BLaER1 treated with 17β-estradiol and CSF1 and Interleukin-3, amounts not matched to agents 10 nM and 100 nM (cell line): ENCODE data around the gene SMCO3.

Experiments
- H3K27ac ChIP-seq, 11 experiments: shearing (Covaris generic); formaldehyde crosslinking; 2 replicates each; pipeline ENCODE4 v1.8.1; 2022
- H3K27me3 ChIP-seq, 11 experiments: shearing (Covaris generic); formaldehyde crosslinking; 2 replicates each; pipeline ENCODE4 v1.8.1; 2022
- H3K36me3 ChIP-seq, 11 experiments: shearing (Covaris generic); formaldehyde crosslinking; 2 replicates each; pipeline ENCODE4 v1.8.1; 2022
- H3K4me1 ChIP-seq, 10 experiments: shearing (Covaris generic); formaldehyde crosslinking; 2 replicates each; pipeline ENCODE4 v1.8.1; 2022
- H3K4me2 ChIP-seq, 11 experiments: shearing (Covaris generic); formaldehyde crosslinking; 2 replicates each; pipeline ENCODE4 v1.8.1; 2022
- H3K4me3 ChIP-seq, 10 experiments: shearing (Covaris generic); formaldehyde crosslinking; 2 replicates each; pipeline ENCODE4 v1.8.1; 2022
- H3K9ac ChIP-seq, 11 experiments: shearing (Covaris generic); formaldehyde crosslinking; 2 replicates each; pipeline ENCODE4 v1.8.1; 2022
- H3K9me3 ChIP-seq, 11 experiments: shearing (Covaris generic); formaldehyde crosslinking; replicated peaks in 1 of 11; 2 replicates each; pipeline ENCODE4 v1.8.1; 2022
- H4K20me1 ChIP-seq, 11 experiments: shearing (Covaris generic); formaldehyde crosslinking; 2 replicates each; pipeline ENCODE4 v1.8.1; 2022
- Cebpa-rat ChIP-seq, 11 experiments: shearing (Covaris generic); IDR thresholded peaks; 2 replicates each; pipeline ENCODE4 v1.8.1; 2022

Gene SMCO3

DNA sequence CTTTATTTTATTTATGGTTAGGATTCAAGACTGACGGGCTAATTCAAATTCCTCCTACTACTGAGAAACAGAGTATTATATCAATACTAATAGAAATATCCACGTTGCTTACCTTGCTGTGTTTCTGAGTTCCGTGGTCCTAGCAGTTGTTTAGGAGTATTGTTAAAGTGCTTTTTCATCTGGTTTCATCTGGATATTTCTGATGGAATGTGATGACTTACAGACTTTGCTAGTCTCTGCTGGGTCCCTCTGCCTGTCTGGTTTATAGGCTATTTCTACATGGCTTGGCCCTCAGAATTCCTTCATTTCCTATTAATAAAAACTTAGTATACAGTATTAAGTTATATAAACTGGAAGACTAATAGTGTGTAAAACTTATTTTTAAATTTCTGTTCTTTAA, at the start of gene SMCO3:
Gene SMCO3, minus strand, starts transcription at position 169 of the 400 bp plus-strand sequence. CDS start 7,502 bp downstream, outside the sequence.
- Histone ChIP-seq H3K9ac (no peak within 1 kb of the TSS), H3K4me3 (no peak within 1 kb of the TSS), H3K27me3 (no peaks in the 10 kb centered on the region), H3K27ac (no peak within 1 kb of the TSS), H3K4me2 (no peak within 1 kb of the TSS), H4K20me1 (no peaks in the 10 kb centered on the region), H3K4me1 (peaks cover 0 to 6% (median 0%) of the 10 kb centered on the region in 10 experiments; a peak in 3 of 20 replicates), H3K9me3 (peaks cover 0 to 7% (median 0%) of the 10 kb centered on the region in 11 experiments; a peak in 1 of 22 replicates), H3K36me3 (no peaks in the 10 kb centered on the region)
- TF ChIP-seq Cebpa-rat (IDR thresholded peaks at IDR 0.05), result no peak

DNA sequence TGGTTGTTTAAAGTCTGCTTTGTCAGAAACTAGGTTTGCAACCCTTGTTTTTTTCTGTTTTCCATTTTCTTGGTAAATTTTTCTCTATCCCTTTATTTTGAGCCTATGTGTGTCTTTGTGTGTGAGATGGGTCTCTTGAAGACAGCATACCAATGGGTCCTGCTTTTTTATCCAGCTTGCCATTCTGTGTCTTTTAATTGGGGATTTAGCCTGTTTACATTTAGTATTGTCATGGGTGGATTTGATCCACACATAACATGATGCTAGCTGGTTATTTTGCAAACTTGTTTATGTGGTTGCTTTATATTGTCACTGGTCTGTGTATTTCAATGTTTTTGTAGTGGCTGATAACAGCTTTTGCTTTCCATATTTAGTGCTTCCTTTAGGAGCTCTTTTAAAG, 46.5 kb upstream of the SMCO3 start:
- peaks cover 0 to 18% (median 0%) of the 10 kb centered on the region in 10 experiments; a peak in 4 of 20 replicates for H3K4me1 ChIP-seq
- no peak for TF ChIP-seq Cebpa-rat (IDR thresholded peaks at IDR 0.05)
- H3K27me3 ChIP-seq, result no peaks in the 10 kb centered on the region
- H3K4me3 ChIP-seq, result no peak overlapping the region
- H3K27ac ChIP-seq, result no peak overlapping the region
- H3K9me3 ChIP-seq, result peaks cover 26 to 50% (median 39%) of the 10 kb centered on the region in 11 experiments
- H3K36me3 ChIP-seq, result no peaks in the 10 kb centered on the region
- H4K20me1 ChIP-seq, result no peaks in the 10 kb centered on the region
- no peak overlapping the region for H3K9ac ChIP-seq
- H3K4me2 ChIP-seq, result no peak overlapping the region

DNA sequence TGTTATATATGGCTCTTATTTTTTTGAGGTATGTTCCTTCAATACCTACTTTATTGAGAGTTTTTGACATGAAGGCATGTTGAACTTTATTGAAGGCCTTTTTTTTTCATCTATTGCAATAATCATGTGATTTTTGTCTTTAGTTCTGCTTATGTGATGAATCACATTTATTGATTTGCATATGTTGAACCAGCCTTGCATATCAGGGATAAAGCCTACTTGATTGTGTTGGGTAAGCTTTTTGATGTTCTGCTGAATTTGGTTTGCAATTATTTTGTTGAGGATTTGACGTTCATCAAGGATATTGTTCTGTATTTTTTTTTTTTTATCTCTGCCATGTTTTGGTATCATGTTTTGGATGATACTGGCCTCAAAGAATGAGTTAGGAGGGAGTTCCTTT, 44.5 kb upstream of the SMCO3 start:
- Histone ChIP-seq H3K27ac (0 out of 22 replicates have a peak overlapping the region, but pooled peaks of 1 of the 11 experiments have one; percentile 24), H4K20me1 (no peaks in the 10 kb centered on the region), H3K4me2 (0 out of 22 replicates have a peak overlapping the region, but pooled peaks of 1 of the 11 experiments have one; percentile 15), H3K9ac (no peak overlapping the region), H3K36me3 (no peaks in the 10 kb centered on the region), H3K4me1 (peaks cover 0 to 18% (median 0%) of the 10 kb centered on the region in 10 experiments; a peak in 4 of 20 replicates), H3K4me3 (no peak overlapping the region), H3K27me3 (no peaks in the 10 kb centered on the region), H3K9me3 (peaks cover 26 to 50% (median 39%) of the 10 kb centered on the region in 11 experiments)
- no peak for TF ChIP-seq Cebpa-rat (IDR thresholded peaks at IDR 0.05)

DNA sequence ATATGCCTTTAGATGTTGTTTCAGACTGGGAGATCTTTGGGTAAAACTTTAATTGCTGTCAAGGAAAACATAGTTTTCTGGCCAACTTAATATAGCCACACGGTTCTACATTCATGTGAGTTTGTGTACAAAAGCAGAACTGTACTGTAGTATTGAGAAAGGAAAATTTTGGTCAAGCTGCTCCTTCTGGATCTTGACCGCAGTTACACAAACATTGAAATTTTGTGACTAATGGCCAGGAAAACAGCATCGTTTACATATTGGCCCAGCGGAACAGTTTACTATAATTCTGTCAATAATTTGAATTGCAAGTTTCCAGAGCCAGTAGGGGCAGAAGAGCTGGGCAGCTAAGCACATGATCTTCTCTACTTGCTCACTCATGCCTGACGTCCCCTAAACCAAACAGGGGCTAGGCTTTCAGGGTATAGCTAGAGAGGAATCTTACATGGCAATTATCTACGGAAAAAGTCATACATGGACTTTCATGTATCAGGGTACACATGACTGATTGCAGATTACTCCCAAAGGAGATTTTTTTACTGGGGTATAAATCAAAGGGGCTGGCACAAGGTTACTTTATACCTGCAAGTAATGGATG, 40.7 kb upstream of the SMCO3 start:
- no peaks in the 10 kb centered on the region for H4K20me1 ChIP-seq
- no peaks in the 10 kb centered on the region for H3K27me3 ChIP-seq
- peaks cover 0 to 18% (median 0%) of the 10 kb centered on the region in 10 experiments; a peak in 4 of 20 replicates for H3K4me1 ChIP-seq
- H3K36me3 ChIP-seq, result no peaks in the 10 kb centered on the region
- H3K9ac ChIP-seq, result no peak overlapping the region
- peaks cover 3 to 19% (median 12%) of the 10 kb centered on the region in 11 experiments; a peak in 21 of 22 replicates for H3K9me3 ChIP-seq
- no peak for TF ChIP-seq Cebpa-rat (IDR thresholded peaks at IDR 0.05)
- H3K4me2 ChIP-seq, result no peak overlapping the region; a peak in 1 of 22 replicates
- H3K4me3 ChIP-seq, result no peak overlapping the region
- no peak overlapping the region for H3K27ac ChIP-seq

DNA sequence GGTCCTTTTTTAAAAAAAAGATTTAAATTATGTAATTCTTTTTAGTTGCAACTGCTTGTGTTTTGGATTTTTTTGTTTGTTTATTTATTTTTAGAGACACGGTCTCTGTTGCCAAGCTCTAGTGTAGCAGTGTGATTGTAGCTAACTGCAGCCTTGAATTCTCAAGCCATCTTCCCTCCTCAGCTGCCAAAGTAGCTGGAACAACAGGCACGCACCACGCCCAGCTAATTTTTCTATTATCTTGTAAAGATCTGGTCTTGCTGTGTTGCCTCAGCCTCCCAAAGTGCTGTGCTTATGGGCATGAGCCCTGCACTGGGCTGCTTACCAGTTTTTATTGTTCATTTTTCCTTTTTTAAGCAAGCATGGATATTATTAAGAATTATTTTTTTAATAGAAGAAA, 40.0 kb upstream of the SMCO3 start:
- no peak overlapping the region for H3K27ac ChIP-seq
- H3K36me3 ChIP-seq, result no peaks in the 10 kb centered on the region
- no peak overlapping the region for H3K4me2 ChIP-seq
- no peaks in the 10 kb centered on the region for H3K27me3 ChIP-seq
- peaks cover 0 to 15% (median 0%) of the 10 kb centered on the region in 10 experiments; a peak in 4 of 20 replicates for H3K4me1 ChIP-seq
- no peaks in the 10 kb centered on the region for H4K20me1 ChIP-seq
- no peak overlapping the region for H3K4me3 ChIP-seq
- no peak for TF ChIP-seq Cebpa-rat (IDR thresholded peaks at IDR 0.05)
- peaks cover 0 to 14% (median 7%) of the 10 kb centered on the region in 11 experiments; a peak in 12 of 22 replicates for H3K9me3 ChIP-seq
- H3K9ac ChIP-seq, result no peak overlapping the region

DNA sequence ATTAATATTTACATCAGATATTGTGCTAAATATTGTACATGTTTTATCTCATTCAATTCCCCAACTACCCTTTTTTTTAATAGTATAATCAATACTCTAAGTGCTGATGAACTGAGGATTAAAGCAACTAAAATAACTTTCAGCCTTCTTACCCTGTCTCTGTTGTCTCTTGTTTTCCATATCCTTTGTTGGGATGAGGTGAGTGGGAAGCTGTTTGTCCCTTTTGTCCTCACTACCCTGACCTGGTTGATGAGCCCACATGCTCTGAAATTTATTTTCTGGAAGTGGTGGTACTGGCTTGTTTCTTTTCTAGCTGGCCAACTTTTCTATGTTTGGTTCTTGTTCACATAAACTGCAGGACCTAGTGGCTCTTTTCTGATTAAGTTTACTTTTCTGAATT, 38.9 kb upstream of the SMCO3 start:
- H3K4me2 ChIP-seq, result no peak overlapping the region
- H3K27ac ChIP-seq, result no peak overlapping the region
- no peak overlapping the region for H3K9ac ChIP-seq
- TF ChIP-seq Cebpa-rat (IDR thresholded peaks at IDR 0.05), result no peak
- H4K20me1 ChIP-seq, result no peaks in the 10 kb centered on the region
- peaks cover 0 to 5% (median 0%) of the 10 kb centered on the region in 10 experiments; a peak in 2 of 20 replicates for H3K4me1 ChIP-seq
- no peaks in the 10 kb centered on the region for H3K36me3 ChIP-seq
- H3K4me3 ChIP-seq, result no peak overlapping the region
- H3K27me3 ChIP-seq, result no peaks in the 10 kb centered on the region
- peaks cover 0 to 14% (median 7%) of the 10 kb centered on the region in 11 experiments; a peak in 11 of 22 replicates for H3K9me3 ChIP-seq

DNA sequence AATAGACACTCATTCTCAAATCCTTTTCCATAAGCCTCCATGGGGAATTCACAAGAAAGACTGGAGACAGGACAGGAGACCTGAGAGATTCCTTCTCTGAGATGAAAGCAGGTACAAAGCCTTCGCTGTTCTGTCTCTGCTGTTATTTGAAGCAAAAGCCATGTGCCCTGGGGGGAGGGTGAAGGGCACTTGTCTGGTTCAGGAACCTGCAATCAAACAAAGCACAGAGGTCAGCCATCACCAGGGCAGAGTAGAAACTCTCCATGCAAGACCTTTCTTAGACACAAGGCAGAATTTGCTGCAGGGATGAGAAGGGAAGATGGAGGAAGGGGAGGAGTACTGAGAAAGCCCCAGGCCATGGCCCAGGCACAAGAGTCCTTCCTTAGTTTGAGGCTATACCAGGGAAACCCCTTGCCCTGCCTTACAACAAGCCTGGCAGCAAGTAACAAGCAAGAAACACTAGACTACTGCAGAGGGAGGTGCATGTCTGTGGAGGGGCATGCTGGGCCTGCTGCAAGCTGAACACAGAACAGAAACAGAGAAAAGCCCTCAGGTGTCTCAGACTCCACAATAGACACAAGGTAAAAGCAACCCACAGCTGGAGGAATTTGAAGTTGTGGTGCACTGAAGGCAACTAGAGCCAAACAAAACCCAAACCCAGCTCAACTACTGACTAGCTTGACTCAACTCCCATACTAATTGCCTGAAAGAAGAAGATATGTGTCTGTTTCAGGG, 37.1 kb upstream of the SMCO3 start:
- Histone ChIP-seq H3K27ac (no peak overlapping the region), H3K4me2 (no peak overlapping the region)
- no peak for TF ChIP-seq Cebpa-rat (IDR thresholded peaks at IDR 0.05)

DNA sequence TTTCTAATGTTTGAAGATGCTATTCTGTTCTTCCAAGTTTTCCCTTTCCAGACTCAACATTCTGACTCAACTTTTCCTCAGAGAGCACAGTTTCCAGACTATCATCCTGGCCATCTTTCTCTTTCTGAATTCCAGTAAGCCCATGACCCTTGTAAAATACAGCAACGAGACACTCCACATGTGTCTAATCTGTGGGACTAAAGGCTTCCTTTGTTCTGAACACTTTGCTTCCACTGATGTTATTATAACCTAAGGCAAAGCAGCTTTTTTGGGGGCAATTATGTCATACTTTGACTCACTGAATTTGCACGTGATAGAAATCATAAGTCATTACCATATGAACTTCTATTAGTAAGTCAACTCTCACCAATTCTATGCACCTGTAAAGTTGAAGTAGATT, 35.7 kb upstream of the SMCO3 start:
- Histone ChIP-seq H3K36me3 (no peaks in the 10 kb centered on the region), H3K27me3 (no peaks in the 10 kb centered on the region), H4K20me1 (no peaks in the 10 kb centered on the region), H3K27ac (no peak overlapping the region), H3K9ac (no peak overlapping the region), H3K4me2 (no peak overlapping the region), H3K4me3 (no peak overlapping the region), H3K9me3 (no peaks in the 10 kb centered on the region), H3K4me1 (peaks cover 0 to 12% (median 7%) of the 10 kb centered on the region in 10 experiments; a peak in 11 of 20 replicates)
- no peak for TF ChIP-seq Cebpa-rat (IDR thresholded peaks at IDR 0.05)

More for the DNA sequence above, 37.1 kb upstream of the SMCO3 start:
- no peak overlapping the region for H3K9ac ChIP-seq
- no peaks in the 10 kb centered on the region for H3K27me3 ChIP-seq
- peaks cover 0 to 5% (median 4%) of the 10 kb centered on the region in 10 experiments; a peak in 11 of 20 replicates for H3K4me1 ChIP-seq
- no peak overlapping the region for H3K4me3 ChIP-seq
- no peaks in the 10 kb centered on the region for H4K20me1 ChIP-seq
- H3K9me3 ChIP-seq, result 0 out of 22 replicates have a peak, but pooled peaks cover 0 to under 1% (median 0%) of the 10 kb centered on the region in 11 experiments
- H3K36me3 ChIP-seq, result no peaks in the 10 kb centered on the region

DNA sequence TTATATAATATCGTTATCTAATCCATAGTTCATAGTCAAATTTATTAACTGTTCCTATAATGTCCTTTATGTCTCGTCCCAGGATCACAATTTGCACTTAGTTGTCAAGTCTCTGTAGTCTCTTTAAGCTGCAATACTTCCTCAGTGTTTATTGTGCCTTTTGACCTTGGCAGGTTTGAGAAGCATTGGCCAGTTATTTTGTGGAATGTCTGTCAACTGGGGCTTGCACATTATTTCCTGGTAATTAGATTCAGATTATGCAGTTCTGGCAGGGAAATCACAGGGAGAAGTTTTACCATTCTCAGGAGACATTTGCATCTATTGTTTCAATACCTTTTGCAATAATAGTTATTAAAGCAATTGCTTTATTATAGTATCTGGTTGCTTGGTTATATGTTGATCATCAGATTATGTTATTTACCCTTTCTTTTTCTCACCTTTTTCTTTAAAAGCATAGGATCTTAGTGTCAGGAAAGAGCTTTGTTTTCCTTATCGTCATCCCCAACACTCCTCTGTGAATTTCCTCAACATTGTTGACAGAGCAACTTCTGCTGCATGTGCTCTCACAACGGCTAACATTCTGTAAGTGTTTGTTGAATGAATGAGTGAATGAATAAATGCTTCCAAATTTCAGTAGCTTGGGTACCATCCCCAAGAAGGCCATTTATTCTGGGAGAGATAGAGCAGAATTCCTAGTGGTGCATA, 33.0 kb upstream of the SMCO3 start:
- no peaks in the 10 kb centered on the region for H3K36me3 ChIP-seq
- TF ChIP-seq Cebpa-rat (IDR thresholded peaks at IDR 0.05), result no peak

More for the DNA sequence above, 33.0 kb upstream of the SMCO3 start:
- Histone ChIP-seq H3K4me3 (no peak overlapping the region), H3K27me3 (no peaks in the 10 kb centered on the region), H3K4me2 (no peak overlapping the region), H3K4me1 (peaks cover 0 to 12% (median 7%) of the 10 kb centered on the region in 10 experiments; a peak in 11 of 20 replicates), H4K20me1 (no peaks in the 10 kb centered on the region), H3K9ac (no peak overlapping the region), H3K27ac (no peak overlapping the region), H3K9me3 (no peaks in the 10 kb centered on the region)
